Left colon (tissue), 2 donors: ENCODE data around the gene CPVL. TPM values are rescaled to one million over a fixed set of nuclear protein-coding genes. Genes with fewer than 3 reads are reported as not detected.
A peak's percentile ranks its signal among the peaks of the same experiment; 100 is the strongest.
"Not testable (repeated sequence)": the region's sequence is repeated elsewhere in the genome, so short reads cannot be mapped to it uniquely, and the experiment has no call there.

Experiments
- ATAC-seq: fragments of 200-7000 bp; cut with Tn5 transposase; one replicate; pipeline ENCODE4 v1.9.1; 2020; ENCODE audit warnings: mild to moderate bottlenecking, moderate library complexity
- DNase-seq, 2 donors: peaks; one replicate each; pipeline ENCODE4 v3.0.0-alpha.2; 2020
- intact Hi-C, 2 donors: fragments of 100-400 bp; cut with DNase I in 1 of 2; cut with micrococcal nuclease in 1 of 2; formaldehyde crosslinking; loops; one replicate each; pipeline versions ENCODE4 v1.11.2 to v1.14.0; 2022; cut with DNase I, micrococcal nuclease
- total RNA-seq, 2 donors: library from RNA; stranded (reverse); fragmentation: NEBNext Ultra II Directional; extraction: Animal tissue kit (Norgen Biotek cat#: 25700); gene quantifications; one replicate each; pipeline ENCODE4 v1.2.1, GENCODE V29; 2021
- donor health status: DM: no; HTN: no; CAD: no.
- donor health status: DM: yes; HTN: yes; CAD: no.

Gene CPVL
- total RNA-seq, 2 donors from 2014 or later, result 4.7 to 18.4 TPM

- ATAC-seq, result no peak
- no peak for DNase-seq
- intact Hi-C loops, result no loop called here
Observed at GRCh38 chr7:29130096-29130495, 16.2 kb downstream of the CPVL start.

DNA sequence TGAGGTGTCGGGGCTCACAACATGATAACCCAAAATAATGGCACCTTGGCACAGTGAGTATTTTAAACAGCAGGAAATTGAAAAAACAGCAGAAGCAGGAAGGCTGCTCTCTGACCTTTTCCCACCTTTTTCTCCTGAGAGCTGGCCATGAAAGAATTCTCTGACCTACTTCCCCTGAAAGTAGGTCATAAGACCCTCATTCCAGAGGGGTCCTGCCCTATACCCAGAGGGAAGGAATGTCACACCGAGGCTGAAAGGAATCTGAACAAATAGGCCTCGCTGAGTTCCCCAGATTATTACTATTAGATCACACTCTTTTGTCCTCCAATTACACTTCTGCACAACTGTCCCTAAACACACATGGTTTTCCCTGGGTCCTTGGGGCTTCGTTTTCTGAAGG lies 18.8 kb downstream of the CPVL start:
- intact Hi-C loops, result no loop called here

GRCh38 chr7:29126804-29127203 lies 19.5 kb downstream of the CPVL start:
- intact Hi-C loops, result no loop called here
- DNase-seq (no peak), ATAC-seq (peak; percentile 57)

More for the DNA sequence above, 18.8 kb downstream of the CPVL start:
- DNase-seq, result no peak
- no peak for ATAC-seq

DNA sequence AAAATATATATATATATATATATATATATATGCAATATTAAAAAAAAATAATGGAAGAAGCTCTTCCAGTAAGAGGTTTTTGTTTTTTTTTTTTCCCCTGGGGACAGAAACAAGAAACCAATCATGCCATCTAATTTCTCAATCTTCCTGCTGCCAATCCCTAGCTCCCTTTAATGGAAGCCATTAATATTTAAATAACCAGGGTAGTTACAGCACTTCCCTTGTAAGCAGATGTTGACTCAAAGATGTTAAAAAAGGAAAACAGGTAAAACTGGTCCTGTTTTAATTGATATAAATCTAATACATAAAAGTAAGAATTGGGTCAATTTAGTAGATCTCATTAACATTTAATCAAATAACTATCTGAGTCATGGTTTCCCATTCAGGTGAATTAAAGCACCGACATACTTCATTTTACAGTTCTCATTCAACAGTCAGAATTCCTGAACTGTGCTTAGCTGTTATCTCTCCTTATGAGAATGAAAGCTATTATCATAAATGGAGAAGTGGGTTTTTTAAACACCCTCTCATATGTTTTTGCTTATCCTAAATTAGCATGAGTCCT lies 22.6 kb downstream of the CPVL start:
- ATAC-seq (no peak), DNase-seq (no peak)
- intact Hi-C loops, result no loop called here

DNA sequence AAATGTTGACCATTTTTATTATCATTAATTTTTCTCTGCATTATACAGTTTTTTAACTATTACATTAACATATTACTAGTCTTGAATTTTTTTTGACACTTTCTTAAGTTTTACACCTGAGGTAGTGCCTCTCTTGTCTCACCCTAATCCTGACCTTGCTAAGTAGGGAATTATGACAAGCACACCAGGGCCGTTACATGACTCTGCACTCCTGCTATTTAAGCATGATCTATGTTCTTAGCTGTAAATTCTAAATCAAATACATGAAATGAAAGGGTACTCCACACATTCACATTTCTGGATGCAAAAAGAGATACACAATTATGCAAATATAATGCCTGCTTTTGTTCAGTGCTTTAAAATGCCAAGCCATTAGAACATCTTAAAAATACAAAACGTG lies 23.6 kb downstream of the CPVL start:
- DNase-seq (no peak), ATAC-seq (no peak)
- intact Hi-C loops, result no loop called here

DNA sequence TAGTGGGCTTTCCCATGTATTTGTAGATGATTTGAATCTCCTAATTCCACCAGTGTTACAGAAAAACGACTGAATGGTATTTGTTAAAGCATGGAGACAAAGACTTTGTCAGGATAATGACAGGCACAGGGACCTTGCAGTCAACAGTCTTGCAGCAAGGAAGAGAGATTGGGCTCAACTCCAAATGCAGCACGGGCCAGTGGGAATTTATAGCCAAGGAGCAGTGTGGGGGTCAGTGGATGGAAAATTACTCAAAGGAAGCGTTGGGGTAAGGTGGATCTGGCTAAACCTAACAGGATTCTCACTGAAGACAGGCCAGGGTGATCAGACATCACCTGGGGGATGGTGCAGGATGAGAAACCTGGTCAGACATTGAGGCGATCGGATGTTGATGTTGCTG lies 24.3 kb downstream of the CPVL start:
- ATAC-seq (no peak), DNase-seq (no peak)
- intact Hi-C loops, result no loop called here

GRCh38 chr7:29120955-29121354 lies 25.4 kb downstream of the CPVL start:
- ATAC-seq, result no peak
- intact Hi-C loops, result no loop called here

DNA sequence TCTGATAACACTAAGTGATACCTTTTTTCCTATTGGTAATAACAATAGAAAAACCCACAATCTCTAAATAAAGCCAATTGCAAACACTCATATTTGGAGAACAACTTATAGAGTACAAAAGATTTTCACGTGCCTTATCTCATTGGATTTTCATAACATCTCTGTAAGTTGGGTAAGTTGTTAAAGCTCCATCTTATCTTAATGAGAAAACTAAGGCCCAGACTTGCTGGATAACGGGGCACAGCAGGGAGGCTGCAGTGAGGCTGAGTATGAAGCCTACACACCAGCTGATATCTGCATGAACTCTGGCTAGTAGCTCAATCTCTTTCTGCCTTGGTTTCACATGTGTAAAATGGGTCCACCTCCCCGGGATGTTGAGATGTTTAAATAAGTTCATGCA lies 26.8 kb downstream of the CPVL start:
- DNase-seq (no peak), ATAC-seq (no peak)
- intact Hi-C loops, result no loop called here

More at GRCh38 chr7:29120955-29121354, 25.4 kb downstream of the CPVL start:
- DNase-seq, result no peak

DNA sequence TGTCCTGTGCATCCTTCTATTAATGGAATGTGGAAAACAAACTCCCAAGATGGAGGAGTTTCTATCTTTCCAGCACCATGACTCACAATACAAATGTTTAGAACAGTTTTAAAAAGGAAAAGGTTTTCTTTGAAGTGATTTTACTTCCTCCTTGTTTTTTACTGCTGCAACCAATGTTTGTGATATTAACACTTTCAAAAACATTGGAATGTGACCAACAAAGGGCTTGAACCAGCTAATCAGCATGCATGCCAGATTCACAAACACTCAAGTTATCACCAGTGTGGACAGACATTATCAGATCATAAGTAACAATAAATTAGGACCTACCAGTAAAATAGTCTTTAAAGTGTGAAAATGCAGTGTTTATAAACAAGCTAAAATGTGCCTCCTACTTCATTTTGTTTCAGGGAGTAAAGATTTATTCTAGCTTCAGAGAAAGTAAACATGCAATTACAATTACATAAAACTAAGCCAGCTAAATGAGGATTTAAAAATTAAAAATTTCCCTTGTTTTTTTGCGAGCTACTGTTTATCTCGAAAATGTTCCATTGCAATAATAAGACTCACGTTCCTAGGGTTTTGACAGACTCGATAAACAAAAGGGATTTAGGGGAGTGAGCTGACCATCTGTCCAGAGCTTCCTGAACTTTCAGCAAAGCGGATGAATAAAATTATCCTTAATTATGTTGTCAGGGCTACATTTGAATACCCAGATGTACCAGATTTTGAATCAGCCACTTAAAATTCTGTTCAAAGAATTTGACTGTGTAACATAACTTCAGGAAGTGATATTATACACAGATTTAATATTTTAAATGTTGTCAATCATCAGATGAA lies 29.8 kb downstream of the CPVL start:
- DNase-seq (no peak), ATAC-seq (no peak)
- intact Hi-C loops, result no loop called here

GRCh38 chr7:29115753-29116152 lies 30.6 kb downstream of the CPVL start:
- ATAC-seq (no peak), DNase-seq (no peak)
- intact Hi-C loops, result no loop called here

- ATAC-seq, result no peak
- intact Hi-C loops, result no loop called here
- no peak for DNase-seq
Observed at GRCh38 chr7:29115130-29115687, 31.1 kb downstream of the CPVL start.

DNA sequence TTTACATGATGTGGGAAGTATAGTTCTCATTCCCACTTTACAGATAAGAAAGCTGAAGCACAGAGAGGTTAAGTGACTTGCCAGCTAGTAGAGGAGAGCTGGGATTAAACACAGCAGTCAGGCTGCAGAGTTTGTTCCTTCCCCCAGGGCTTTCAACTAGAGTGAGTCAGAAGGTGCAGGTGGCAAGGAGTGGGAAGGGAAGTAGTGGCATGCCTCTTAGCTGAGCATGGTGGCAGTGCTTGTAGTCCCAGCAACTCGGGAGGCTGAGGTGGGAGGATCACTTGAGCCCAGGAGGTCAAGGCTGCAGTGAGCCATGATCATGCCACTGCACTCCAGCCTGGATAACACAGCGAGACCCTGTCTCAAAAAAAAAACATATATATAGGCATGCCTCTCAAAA lies 32.1 kb downstream of the CPVL start:
- peak; percentile 40 for ATAC-seq
- DNase-seq, intact Hi-C loops: not testable (repeated sequence)

DNA sequence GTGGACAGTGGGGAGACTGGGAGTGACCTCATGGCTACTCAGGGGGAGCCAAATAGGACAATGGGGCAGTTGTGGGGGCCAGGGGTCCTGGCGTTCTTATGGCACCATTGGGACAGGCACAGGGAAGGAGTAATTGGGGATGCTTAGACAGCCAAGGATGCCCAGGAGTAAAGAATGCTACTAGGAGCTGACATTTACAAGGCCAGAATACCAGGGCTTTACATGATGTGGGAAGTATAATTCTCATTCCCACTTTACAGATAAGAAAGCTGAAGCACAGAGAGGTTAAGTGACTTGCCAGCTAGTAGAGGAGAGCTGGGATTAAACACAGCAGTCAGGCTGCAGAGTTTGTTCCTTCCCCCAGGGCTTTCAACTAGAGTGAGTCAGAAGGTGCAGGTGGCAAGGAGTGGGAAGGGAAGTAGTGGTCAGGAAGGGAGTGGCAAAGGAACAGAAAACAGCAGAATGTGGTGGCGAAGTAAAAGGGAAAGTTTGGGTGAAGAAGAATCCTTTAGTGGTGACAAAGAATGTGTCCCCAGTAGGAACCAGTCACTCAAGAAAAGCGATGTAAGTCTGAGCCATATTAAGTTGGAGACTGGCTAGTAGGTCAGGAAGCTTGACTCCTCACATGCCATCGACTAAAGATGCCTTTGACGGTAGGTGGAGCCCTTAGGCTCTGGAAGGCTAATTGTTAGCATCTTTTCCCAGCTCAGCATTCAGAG lies 32.8 kb downstream of the CPVL start:
- DNase-seq, result peak in 1 of 2 donors; percentile 29
- peak; percentile 92 for ATAC-seq
- intact Hi-C loops, result no loop called here

- DNase-seq (no peak), ATAC-seq (no peak)
- intact Hi-C loops, result no loop called here
Observed at GRCh38 chr7:29112721-29113120, 33.6 kb downstream of the CPVL start.

GRCh38 chr7:29109899-29110298 lies 36.4 kb downstream of the CPVL start:
- ATAC-seq (no peak), DNase-seq (no peak)
- intact Hi-C loops, result loop anchor here (10.0 kb wide), 2 partner anchors 155 to 185 kb away; partner anchors contain the start of gene TRIL (in 1 of the 2)

DNA sequence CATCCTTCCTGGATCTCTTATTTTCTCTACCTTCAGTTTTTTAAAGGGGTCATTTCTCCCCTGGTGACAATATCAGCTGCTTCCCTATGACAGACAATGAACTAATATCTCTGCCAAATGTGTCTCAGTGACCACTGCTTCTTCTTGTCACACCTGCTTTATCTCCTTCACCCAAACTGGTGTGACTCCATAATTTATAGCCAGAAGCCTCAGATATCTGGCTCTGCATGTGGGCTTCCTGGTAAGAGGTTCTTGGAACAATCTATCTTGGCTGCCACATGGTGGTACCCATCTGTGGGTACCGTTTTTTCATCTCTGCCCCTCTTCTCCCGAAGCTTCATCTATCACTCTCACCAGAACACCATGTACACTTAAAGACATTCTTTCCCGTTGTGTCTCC lies 37.0 kb downstream of the CPVL start:
- ATAC-seq, result no peak
- intact Hi-C loops, result loop anchor here (10.0 kb wide), 2 partner anchors 155 to 185 kb away; partner anchors contain the start of gene TRIL (in 1 of the 2)
- no peak for DNase-seq

GRCh38 chr7:29107056-29107455 lies 39.3 kb downstream of the CPVL start:
- no peak for ATAC-seq
- DNase-seq, result no peak
- intact Hi-C loops, result loop anchor here (2.0 to 10.0 kb wide), 3 partner anchors 152 to 182 kb away; partner anchors contain the start of gene TRIL (in 1 of the 2)

GRCh38 chr7:29106669-29106988 lies 39.7 kb downstream of the CPVL start:
- ATAC-seq (no peak), DNase-seq (no peak)
- intact Hi-C loops, result loop anchor here (2.0 to 10.0 kb wide), 3 partner anchors 152 to 182 kb away; partner anchors contain the start of gene TRIL (in 1 of the 2)
